OCI-LY7 (cell line): ENCODE results near the gene AFF3. TPM values are rescaled to one million over a fixed set of nuclear protein-coding genes. Genes with fewer than 3 reads are reported as not detected.

Experiments
- BruUV-seq: library from RNA; stranded (reverse); fragments of 400-500 nt; replicated peaks from 2 replicates; lab custom pipeline; 2021; lab: Mats Ljungman, UMichigan
- CTCF ChIA-PET: fragments of 300-600 bp; sonication (Branson Sonifier 250); formaldehyde crosslinking; loops from one replicate; lab custom pipeline; 2022; ENCODE audit warnings: antibody characterized with exemption; ENCODE audit not compliant: unreplicated experiment; lab: Charles Lee
- POLR2A ChIA-PET: fragments of 300-600 bp; sonication (Branson Sonifier 250); formaldehyde crosslinking; loops from one replicate; lab custom pipeline; 2022; ENCODE audit warnings: antibody characterized with exemption; lab: Charles Lee
- DNase-seq: peaks from one replicate; pipeline ENCODE4 v3.0.0-alpha.2; 2015; ENCODE audit warnings: low spot score
- H2AFZ ChIP-seq: fragments of 200-600 bp; sonication (generic), shearing (Covaris generic); 2 replicates; pipeline ENCODE4 v1.6.1; 2014; ENCODE audit warnings: mild to moderate bottlenecking, antibody characterized with exemption, low read length, moderate library complexity
- H3K27ac ChIP-seq: fragments of 200-600 bp; sonication (generic); 2 replicates; pipeline ENCODE4 v1.5.1; 2014; ENCODE audit warnings: mixed run types, low read depth, mild to moderate bottlenecking, moderate library complexity, low read length, inconsistent platforms; ENCODE audit not compliant: poor library complexity, severe bottlenecking
- H3K36me3 ChIP-seq: fragments of 200-600 bp; sonication (generic); 2 replicates; pipeline ENCODE4 v1.6.1; 2014; ENCODE audit warnings: mild to moderate bottlenecking, antibody characterized with exemption, low read length, moderate library complexity, mixed read lengths; ENCODE audit not compliant: insufficient read depth
- H3K4me1 ChIP-seq: fragments of 200-600 bp; sonication (generic); 2 replicates; pipeline ENCODE4 v1.5.1; 2014; ENCODE audit warnings: mild to moderate bottlenecking, low read length; ENCODE audit not compliant: insufficient read depth, poor library complexity, severe bottlenecking
- H3K4me2 ChIP-seq: fragments of 200-600 bp; sonication (generic); 2 replicates; pipeline ENCODE4 v1.6.1; 2014; ENCODE audit warnings: mild to moderate bottlenecking, low read length
- H3K4me3 ChIP-seq: fragments of 200-600 bp; sonication (generic); 2 replicates; pipeline ENCODE4 v1.5.1; 2014; ENCODE audit warnings: mild to moderate bottlenecking, low read depth, low read length; ENCODE audit not compliant: poor library complexity, severe bottlenecking
- H3K79me2 ChIP-seq: fragments of 200-600 bp; sonication (generic); 2 replicates; pipeline ENCODE4 v1.6.1; 2016; ENCODE audit warnings: low read depth, mild to moderate bottlenecking, low read length, moderate library complexity, mixed read lengths; ENCODE audit not compliant: insufficient read depth
- H3K9me2 ChIP-seq: fragments of 200-600 bp; sonication (generic); 2 replicates; pipeline ENCODE4 v1.6.1; 2016; ENCODE audit warnings: mild to moderate bottlenecking, low read length, mixed read lengths; ENCODE audit not compliant: insufficient read depth
- H3K9me3 ChIP-seq: fragments of 200-600 bp; sonication (generic); 2 replicates; pipeline ENCODE4 v1.6.1; 2014; ENCODE audit warnings: mild to moderate bottlenecking, mixed run types, low read length, mixed read lengths
- H4K20me1 ChIP-seq: fragments of 200-600 bp; sonication (generic); 2 replicates; pipeline ENCODE4 v1.6.1; 2014; ENCODE audit warnings: mild to moderate bottlenecking, antibody characterized with exemption, low read length, moderate library complexity, mixed read lengths; ENCODE audit not compliant: insufficient read depth
- CTCF ChIP-seq: fragments of 200-600 bp; sonication (generic); conservative IDR thresholded peaks from 2 replicates; pipeline ENCODE4 v1.5.1; 2014; ENCODE audit warnings: mild to moderate bottlenecking, antibody characterized with exemption, low read length, moderate library complexity, mixed read lengths
- EZH2phosphoT487 ChIP-seq: fragments of 200-600 bp; sonication (generic); IDR thresholded peaks from 2 replicates; pipeline ENCODE4 v1.6.1; 2018; ENCODE audit warnings: low read depth, borderline replicate concordance, mild to moderate bottlenecking, mixed run types, antibody characterized with exemption, low read length, moderate library complexity, mixed read lengths
- intact Hi-C: fragments of 100-400 bp; cut with micrococcal nuclease; formaldehyde crosslinking; loops from one replicate; pipeline ENCODE4 v1.10.0; 2022; ENCODE audit not compliant: unreplicated experiment
- total RNA-seq, 2 experiments: library from RNA; depleted of rRNA in 1 of 2; stranded (reverse); fragments of >200 nt in 1 of 2; shearing (Covaris generic) in 1 of 2; gene quantifications; 2 replicates each; pipeline ENCODE4 v1.2.3, GENCODE V29; 2014 to 2022

Gene AFF3
- total RNA-seq, 2 experiments from 2014 or later: 131 to 133 TPM

GRCh38 chr2:100016756-100017155 is 125.6 kb downstream of the AFF3 start:
- CTCF ChIA-PET: no interaction called here
- Histone ChIP-seq H3K36me3 (peaks cover 29% of the 10 kb centered on the region), H3K9me2 (no peaks in the 10 kb centered on the region), H3K27ac (no peak overlapping the region), H3K9me3 (no peaks in the 10 kb centered on the region), H3K4me3 (no peak overlapping the region), H3K79me2 (peaks cover 6% of the 10 kb centered on the region; the same call in 1 of the 2 replicates), H2AFZ (no peak overlapping the region), H3K4me1 (no peaks in the 10 kb centered on the region), H3K4me2 (no peak overlapping the region), H4K20me1 (0 out of 2 replicates have a peak, but pooled peaks cover 4% of the 10 kb centered on the region)
- POLR2A ChIA-PET: no interaction called here
- intact Hi-C loops: no loop called here
- no peak for DNase-seq
- TF ChIP-seq CTCF: no peak
- TF ChIP-seq EZH2phosphoT487: no peak
- no TSS peak for BruUV-seq

GRCh38 chr2:100015849-100016248 is 126.5 kb downstream of the AFF3 start:
- Histone ChIP-seq H4K20me1 (0 out of 2 replicates have a peak, but pooled peaks cover 4% of the 10 kb centered on the region), H3K36me3 (peaks cover 36% of the 10 kb centered on the region), H3K79me2 (no peaks in the 10 kb centered on the region), H3K4me2 (no peak overlapping the region), H3K4me1 (no peaks in the 10 kb centered on the region), H3K27ac (no peak overlapping the region), H3K9me3 (no peaks in the 10 kb centered on the region), H3K4me3 (no peak overlapping the region), H2AFZ (no peak overlapping the region), H3K9me2 (no peaks in the 10 kb centered on the region)
- CTCF ChIA-PET: no interaction called here
- POLR2A ChIA-PET: no interaction called here
- BruUV-seq: no TSS peak
- DNase-seq: no peak
- TF ChIP-seq CTCF (no peak), EZH2phosphoT487 (no peak)
- intact Hi-C loops: no loop called here

- Histone ChIP-seq H3K79me2 (no peaks in the 10 kb centered on the region), H3K9me2 (no peaks in the 10 kb centered on the region), H3K27ac (no peak overlapping the region), H3K36me3 (peaks cover 50% of the 10 kb centered on the region), H3K4me2 (no peak overlapping the region), H3K4me1 (no peaks in the 10 kb centered on the region), H3K4me3 (no peak overlapping the region), H3K9me3 (no peaks in the 10 kb centered on the region), H2AFZ (no peak overlapping the region), H4K20me1 (0 out of 2 replicates have a peak, but pooled peaks cover 4% of the 10 kb centered on the region)
- TF ChIP-seq EZH2phosphoT487: no peak
- no peak for TF ChIP-seq CTCF
- no TSS peak for BruUV-seq
- ChIA-PET POLR2A (interaction anchor here (0.5 to 0.6 kb wide), 2 partner anchors 28 to 31 kb away, joined by 3 read pairs; no protein-coding TSS in a partner anchor), CTCF (no interaction called here)
- intact Hi-C loops: no loop called here
- DNase-seq: no peak
These were observed 128.3 kb downstream of the AFF3 start for GRCh38 chr2:100013892-100014677.
